HL-60 (cell line): ENCODE results near the gene ELAVL4.

Experiments used
- DNase-seq, 2 experiments: peaks; one replicate each; pipeline ENCODE4 v3.0.0-alpha.2; 2010 to 2020; ENCODE audit warnings: low read depth in 1 of 2, low spot score in 1 of 2
- H3K27ac ChIP-seq: fragments of 250-450 bp; sonication (Bioruptor Pico); replicated peaks from 2 replicates; pipeline ENCODE4 v1.5.1; 2020; ENCODE audit warnings: mild to moderate bottlenecking, moderate library complexity
- H3K27me3 ChIP-seq: fragments of 250-450 bp; sonication (Bioruptor Pico); 2 replicates; pipeline ENCODE4 v1.5.1; 2021; ENCODE audit warnings: mild to moderate bottlenecking, moderate library complexity; ENCODE audit not compliant: insufficient read depth, poor library complexity, severe bottlenecking
- H3K4me3 ChIP-seq: replicated peaks from 2 replicates; pipeline ENCODE4 v1.5.1; 2011; ENCODE audit warnings: mild to moderate bottlenecking, control low read depth, low read length; ENCODE audit not compliant: insufficient read depth
- GABPA ChIP-seq: IDR thresholded peaks from 2 replicates; pipeline ENCODE4 v1.6.1; 2012; ENCODE audit warnings: low read depth
- POLR2AphosphoS5 ChIP-seq: IDR thresholded peaks from 2 replicates; pipeline ENCODE4 v1.6.1; 2012; ENCODE audit warnings: low read depth
- SPI1 ChIP-seq: IDR thresholded peaks from 2 replicates; pipeline ENCODE4 v1.6.1; 2012; ENCODE audit warnings: low read depth, mild to moderate bottlenecking, borderline replicate concordance
- TF ChIP-seq, protein P1 (sequence below): IDR thresholded peaks from one replicate; pipeline ENCODE4 v1.5.1; 2011; ENCODE audit warnings: low read length, control low read depth, inconsistent platforms; ENCODE audit not compliant: insufficient read depth
- TF ChIP-seq, protein P2 (sequence below): IDR thresholded peaks from 2 replicates; pipeline ENCODE4 v1.6.1; 2012; ENCODE audit warnings: low read depth; ENCODE audit not compliant: insufficient replicate concordance

The ELAVL4 gene

DNA sequence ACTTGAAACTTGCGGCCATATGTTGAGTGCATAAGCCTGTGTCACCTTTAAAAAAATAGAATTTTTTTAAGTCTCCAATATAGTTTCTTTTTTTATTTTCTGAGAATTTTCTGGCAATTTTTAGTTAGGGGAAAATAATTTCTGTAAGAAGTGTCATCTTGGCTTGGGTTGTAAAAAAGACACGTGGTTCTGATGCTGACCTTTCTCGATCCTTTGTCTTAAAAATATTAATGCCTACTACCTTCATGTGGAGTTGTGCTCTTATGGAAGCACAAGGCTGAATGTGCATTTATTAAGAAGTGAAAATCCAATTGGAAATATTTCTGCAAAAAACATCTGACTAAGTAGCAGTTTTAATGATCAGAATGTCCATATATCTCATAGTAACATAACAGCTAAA is 3.5 kb downstream of the ELAVL4 start:
- Histone ChIP-seq H3K27ac (no peak overlapping the region), H3K4me3 (no peak overlapping the region), H3K27me3 (peaks cover 13% of the 10 kb centered on the region)
- no peak for TF ChIP-seq POLR2AphosphoS5
- no peak for TF ChIP-seq SPI1
- no peak for TF ChIP-seq GABPA
- TF ChIP-seq, protein P1, sequence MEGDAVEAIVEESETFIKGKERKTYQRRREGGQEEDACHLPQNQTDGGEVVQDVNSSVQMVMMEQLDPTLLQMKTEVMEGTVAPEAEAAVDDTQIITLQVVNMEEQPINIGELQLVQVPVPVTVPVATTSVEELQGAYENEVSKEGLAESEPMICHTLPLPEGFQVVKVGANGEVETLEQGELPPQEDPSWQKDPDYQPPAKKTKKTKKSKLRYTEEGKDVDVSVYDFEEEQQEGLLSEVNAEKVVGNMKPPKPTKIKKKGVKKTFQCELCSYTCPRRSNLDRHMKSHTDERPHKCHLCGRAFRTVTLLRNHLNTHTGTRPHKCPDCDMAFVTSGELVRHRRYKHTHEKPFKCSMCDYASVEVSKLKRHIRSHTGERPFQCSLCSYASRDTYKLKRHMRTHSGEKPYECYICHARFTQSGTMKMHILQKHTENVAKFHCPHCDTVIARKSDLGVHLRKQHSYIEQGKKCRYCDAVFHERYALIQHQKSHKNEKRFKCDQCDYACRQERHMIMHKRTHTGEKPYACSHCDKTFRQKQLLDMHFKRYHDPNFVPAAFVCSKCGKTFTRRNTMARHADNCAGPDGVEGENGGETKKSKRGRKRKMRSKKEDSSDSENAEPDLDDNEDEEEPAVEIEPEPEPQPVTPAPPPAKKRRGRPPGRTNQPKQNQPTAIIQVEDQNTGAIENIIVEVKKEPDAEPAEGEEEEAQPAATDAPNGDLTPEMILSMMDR, result no peak
- TF ChIP-seq, protein P2, sequence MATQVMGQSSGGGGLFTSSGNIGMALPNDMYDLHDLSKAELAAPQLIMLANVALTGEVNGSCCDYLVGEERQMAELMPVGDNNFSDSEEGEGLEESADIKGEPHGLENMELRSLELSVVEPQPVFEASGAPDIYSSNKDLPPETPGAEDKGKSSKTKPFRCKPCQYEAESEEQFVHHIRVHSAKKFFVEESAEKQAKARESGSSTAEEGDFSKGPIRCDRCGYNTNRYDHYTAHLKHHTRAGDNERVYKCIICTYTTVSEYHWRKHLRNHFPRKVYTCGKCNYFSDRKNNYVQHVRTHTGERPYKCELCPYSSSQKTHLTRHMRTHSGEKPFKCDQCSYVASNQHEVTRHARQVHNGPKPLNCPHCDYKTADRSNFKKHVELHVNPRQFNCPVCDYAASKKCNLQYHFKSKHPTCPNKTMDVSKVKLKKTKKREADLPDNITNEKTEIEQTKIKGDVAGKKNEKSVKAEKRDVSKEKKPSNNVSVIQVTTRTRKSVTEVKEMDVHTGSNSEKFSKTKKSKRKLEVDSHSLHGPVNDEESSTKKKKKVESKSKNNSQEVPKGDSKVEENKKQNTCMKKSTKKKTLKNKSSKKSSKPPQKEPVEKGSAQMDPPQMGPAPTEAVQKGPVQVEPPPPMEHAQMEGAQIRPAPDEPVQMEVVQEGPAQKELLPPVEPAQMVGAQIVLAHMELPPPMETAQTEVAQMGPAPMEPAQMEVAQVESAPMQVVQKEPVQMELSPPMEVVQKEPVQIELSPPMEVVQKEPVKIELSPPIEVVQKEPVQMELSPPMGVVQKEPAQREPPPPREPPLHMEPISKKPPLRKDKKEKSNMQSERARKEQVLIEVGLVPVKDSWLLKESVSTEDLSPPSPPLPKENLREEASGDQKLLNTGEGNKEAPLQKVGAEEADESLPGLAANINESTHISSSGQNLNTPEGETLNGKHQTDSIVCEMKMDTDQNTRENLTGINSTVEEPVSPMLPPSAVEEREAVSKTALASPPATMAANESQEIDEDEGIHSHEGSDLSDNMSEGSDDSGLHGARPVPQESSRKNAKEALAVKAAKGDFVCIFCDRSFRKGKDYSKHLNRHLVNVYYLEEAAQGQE, result no peak
- DNase-seq, result no peak

DNA sequence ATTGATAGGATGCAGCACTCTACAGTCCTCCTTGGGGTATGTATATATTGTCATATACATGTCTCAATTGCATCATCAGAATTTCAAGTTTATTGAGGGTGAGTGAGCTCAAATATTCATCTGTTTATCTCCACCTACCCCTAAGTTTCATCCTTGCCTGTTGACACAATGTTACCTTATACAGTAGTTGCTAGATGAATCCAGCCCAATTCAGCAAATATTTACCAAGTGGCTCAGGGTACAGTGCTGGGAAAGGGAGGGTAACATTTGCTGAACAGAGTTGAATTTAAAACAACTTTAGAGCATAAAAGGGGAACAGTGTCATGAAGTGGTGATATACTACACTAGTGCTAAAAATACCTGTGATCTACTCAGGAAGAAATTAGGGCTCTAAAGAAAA is 14.4 kb downstream of the ELAVL4 start:
- TF ChIP-seq, protein P1, result no peak
- TF ChIP-seq, protein P2, result no peak
- TF ChIP-seq SPI1 (no peak), GABPA (no peak), POLR2AphosphoS5 (no peak)
- no peak overlapping the region for H3K4me3 ChIP-seq
- no peaks in the 10 kb centered on the region for H3K27me3 ChIP-seq
- no peak for DNase-seq
- H3K27ac ChIP-seq, result no peak overlapping the region

DNA sequence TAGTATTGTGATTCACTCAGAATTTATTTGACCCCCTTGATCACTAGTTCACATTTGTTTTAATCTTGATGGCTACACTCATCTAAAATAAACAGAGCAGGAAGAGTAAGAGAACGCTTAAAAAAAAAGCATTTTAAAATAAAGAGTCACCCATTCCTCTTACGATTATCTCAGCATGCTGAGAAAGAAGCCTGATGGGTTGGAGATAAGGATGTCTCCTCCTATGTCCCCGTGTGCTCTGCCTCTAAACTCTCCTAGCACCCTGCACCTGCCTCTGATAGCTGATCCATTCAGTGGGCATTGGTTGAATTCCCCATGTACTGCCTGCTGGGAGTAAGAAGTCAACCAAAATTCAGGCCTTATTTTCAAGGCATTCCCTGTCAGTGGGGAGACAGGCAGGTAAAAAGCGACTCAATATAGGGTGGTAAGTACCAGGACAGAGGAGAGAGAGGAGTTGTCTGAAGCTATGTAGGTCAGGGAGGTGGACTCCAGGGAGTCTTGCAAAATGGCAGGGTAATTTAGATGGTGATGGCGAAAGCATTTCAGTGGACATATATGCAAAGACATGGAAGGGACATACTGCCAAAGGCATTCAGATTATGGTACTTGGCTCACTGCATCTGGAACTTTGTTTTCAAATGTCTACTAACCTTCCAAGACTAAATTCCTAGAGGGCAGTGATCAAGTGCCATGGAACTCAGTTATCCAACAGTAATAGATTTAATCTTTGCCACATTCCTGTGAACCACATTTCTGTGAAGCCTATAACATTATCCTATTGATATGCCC is 18.4 kb downstream of the ELAVL4 start:
- TF ChIP-seq, protein P2, result no peak
- TF ChIP-seq, protein P1, result no peak
- no peak for TF ChIP-seq POLR2AphosphoS5
- no peak for TF ChIP-seq GABPA
- no peak for TF ChIP-seq SPI1
- no peak overlapping the region for H3K4me3 ChIP-seq
- H3K27ac ChIP-seq, result no peak overlapping the region
- no peaks in the 10 kb centered on the region for H3K27me3 ChIP-seq
- DNase-seq, result no peak
